GM21529 (cell line): ENCODE results near the gene KCNA4.
"Not testable (repeated sequence)": the region's sequence is repeated elsewhere in the genome, so short reads cannot be mapped to it uniquely, and the experiment has no call there.

Experiments used
- ATAC-seq: cut with Tn5 transposase; IDR thresholded peaks from one replicate; pipeline ENCODE4 v1.9.1; 2021; ENCODE audit not compliant: unreplicated experiment

Gene KCNA4

DNA sequence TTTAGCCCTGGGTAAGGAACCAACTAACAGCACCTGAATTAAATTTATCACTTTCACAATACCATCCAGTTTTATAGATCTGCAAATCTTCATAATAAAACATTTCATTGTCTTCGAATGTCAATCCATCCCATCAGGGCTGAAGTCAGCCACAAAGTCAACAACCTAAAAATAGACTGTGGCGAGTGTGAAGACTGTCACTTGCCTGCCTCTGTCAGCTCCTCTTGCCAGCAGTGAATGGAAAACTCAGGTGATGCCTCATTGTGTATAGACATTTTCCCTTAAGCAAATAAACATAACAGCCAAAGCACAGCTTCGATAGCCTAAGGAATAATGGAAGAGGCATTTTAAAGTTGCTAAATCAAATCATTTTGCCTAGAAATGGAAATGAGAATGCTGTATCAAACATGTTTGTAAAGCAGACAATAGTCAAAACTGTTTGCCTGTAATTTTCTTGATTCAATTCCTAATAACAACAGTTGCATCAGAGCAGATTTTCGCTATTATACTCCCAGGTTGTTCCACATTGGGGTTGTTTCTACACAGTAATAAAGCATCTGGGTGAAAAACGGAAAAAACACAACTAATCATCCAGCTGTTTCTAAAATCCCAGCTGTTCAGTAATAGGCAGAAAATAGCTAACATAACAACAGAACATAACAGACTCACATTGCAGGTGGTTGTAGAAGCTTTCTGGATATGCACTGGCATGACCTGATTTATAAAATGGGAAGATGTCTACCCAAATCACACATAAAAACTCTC lies 15.7 kb downstream of the KCNA4 start:
- ATAC-seq: no peak

GRCh38 chr11:29996016-29996415 lies 20.8 kb downstream of the KCNA4 start:
- ATAC-seq: peak; percentile 45

- ATAC-seq: no peak
These were observed 27.5 kb downstream of the KCNA4 start for GRCh38 chr11:29989174-29989970.

GRCh38 chr11:29985248-29985647 lies 31.6 kb downstream of the KCNA4 start:
- no peak for ATAC-seq

GRCh38 chr11:29984544-29984943 lies 32.3 kb downstream of the KCNA4 start:
- ATAC-seq: no peak

DNA sequence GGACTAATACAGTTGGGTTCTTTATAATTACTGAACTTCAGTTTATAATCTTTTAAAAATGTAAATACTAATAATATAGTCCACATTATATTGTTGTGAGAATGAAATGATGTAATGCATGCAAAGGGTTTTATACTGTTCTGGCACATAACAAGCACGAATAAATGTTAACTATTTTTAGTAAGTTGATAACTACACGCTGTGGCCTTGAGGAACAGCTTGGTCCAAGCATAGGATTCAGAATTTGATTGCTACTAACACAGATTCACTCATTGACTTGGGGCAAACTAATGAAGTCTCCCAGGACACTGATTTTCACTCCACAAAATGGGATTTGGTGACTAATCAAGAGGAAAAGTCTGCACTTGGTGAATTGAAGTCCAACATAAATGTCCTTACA lies 38.3 kb downstream of the KCNA4 start:
- ATAC-seq: no peak

- not testable (repeated sequence) for ATAC-seq
These were observed 41.2 kb downstream of the KCNA4 start for GRCh38 chr11:29975580-29975979.

- ATAC-seq: no peak
These were observed 53.0 kb downstream of the KCNA4 start for GRCh38 chr11:29963796-29964195.

- no peak for ATAC-seq
These were observed 53.8 kb downstream of the KCNA4 start for GRCh38 chr11:29963036-29963435.

DNA sequence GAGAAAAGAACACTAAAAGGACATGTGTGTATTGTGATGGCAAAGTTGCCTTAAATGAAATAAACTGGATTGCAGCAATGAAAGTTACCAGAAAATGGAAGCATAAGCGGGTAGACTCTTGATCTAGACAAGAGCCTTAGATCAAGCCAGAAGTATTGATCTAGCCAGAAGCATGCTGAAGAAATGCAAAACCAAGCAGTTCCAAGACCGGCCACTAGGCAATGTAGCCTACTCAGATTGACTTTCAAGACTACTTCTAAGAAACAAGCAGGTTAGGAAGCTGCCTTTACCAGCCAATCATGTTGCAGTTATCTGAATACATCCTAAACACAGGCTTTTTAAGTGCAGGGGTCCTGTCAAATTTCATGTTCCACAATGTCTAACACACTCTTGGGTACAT lies 54.6 kb downstream of the KCNA4 start:
- ATAC-seq: peak; percentile 73
